ENCODE data around the gene SOX9.

Gene SOX9

GRCh38 chr17:72164158-72164739 is 43.4 kb downstream of the SOX9 start:
- no peak for DNase-seq

DNA sequence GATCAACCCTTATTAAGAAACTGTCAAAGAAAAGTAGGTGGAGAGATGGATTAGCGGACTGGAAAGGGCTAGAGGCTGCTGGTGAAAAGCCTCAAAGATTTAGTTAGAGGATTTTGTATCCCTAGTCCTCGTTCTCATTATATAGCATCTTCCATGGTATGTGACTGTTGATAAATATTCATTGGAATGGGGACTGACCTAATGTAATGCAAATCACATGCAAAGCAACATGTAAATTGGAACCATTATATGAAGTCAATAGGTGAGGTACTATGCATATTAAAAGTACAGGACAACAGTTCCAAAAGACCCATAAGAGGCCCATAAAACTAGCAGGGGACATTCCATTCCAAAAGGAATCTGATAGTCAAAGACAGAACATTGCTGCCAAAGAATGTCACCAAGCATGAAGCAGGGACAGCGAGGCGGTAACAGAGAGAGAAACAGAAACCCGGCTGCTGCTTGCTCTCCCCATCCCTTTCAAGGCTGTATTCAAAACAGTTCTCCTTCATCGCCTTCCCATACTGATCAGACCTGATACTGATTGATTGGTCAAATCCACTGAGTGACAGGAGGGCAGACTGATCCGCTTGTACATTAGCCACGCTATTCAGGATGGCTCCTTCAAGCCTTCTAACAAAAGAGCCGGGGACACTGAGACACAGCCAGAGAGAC is 44.5 kb downstream of the SOX9 start:
- no peak for DNase-seq

- no peak for DNase-seq
Observed at GRCh38 chr17:72165867-72166439, 45.1 kb downstream of the SOX9 start.

DNA sequence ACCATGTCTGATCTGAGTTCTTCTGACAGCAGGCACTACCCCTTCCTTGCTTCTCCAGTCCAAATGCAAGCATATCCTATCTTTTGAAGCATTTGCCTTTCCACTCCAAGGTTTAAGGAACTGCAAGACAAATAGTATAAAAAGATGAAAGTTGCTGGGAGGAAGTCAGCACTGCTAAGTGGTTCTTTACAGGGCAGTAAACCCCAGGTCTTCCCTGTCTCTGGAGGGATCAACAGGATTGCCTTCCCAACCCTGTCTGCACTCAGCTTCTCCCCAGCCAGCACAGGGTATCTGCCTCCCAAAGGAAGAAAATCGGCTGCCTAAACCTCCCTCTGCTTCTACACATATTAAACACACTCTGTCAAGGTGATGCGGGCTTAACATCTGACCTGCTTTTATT is 46.8 kb downstream of the SOX9 start:
- no peak for DNase-seq

GRCh38 chr17:72169823-72170222 is 49.0 kb downstream of the SOX9 start:
- DNase-seq, result no peak

DNA sequence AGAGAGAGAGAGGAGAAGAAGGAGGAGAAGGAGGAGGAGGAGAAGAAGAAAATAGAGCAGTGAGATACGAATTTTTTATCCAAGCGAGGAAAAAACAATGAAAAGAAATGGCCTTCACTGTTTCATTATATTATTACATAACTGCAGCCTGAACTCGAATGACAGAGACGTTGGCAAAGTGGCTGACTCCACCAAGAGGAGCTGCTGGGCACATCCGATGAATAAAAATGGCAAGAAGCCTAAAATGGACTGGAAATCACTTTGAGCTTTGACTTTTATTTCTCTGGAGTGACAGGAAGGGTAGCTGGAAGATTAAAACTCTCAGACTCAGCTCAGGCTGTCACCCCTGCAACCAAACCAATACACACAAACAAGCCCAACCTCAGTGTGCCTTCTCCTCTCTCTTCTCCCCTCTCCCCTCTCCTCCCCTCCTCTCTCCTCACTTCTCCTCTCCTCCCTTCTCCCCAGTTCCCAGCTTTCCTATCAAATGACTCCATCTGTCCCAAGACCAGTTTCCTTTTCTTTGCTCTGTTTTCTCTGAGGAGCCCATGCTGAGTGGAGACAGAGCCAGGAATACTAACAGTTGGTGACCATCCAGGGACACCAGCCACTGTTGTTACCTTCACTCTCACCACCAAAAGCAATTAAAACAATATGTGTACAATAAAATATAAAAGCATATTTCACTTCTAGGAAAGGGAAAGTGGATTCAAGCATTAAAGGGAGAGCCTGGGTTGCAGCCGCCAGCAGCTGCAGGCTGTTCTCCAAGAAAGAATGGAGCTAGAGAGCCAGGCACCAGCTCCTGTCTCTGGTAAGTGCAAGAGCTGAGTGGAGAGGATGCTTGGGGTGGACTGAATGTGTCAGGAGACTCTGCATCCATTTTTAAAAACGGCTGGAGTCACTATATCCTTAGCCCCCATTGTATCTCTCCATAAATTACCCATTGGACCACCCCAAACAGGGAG is 51.2 kb downstream of the SOX9 start:
- no peak for DNase-seq

DNA sequence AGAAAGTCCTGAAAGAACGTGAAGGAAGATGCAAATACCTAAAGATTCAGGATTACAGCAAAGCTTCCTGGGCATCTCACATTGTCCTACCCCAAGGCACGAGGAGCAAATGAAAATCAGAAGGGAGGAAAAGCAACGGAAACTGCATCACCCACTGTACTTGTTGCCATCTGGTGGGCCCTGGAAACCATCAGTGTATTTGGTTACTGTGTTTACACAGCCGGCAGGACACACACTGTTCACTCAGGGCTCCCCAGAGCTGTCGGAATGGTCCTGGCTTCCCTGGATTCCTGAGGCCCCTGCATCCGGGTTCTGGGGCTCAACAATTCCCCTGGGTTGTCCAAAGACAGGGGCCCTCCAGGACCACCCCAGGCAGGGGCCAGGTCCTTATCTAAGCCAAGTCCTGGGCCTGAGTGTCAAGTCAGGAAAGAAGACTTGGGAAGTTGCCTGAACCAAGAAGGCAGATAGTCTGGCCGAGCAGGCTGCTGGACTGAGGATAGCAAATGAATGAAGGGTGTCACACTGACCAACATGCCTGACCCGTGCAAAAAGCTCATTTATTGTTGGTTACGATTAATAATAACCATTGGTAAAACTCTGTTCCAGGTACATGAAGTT is 52.8 kb downstream of the SOX9 start:
- DNase-seq, result no peak

- no peak for DNase-seq
Observed at GRCh38 chr17:72175263-72175662, 54.4 kb downstream of the SOX9 start.
